Mucosa of descending colon (tissue), 3 donors: ENCODE data around the gene RFX1. TPM values are rescaled to one million over a fixed set of nuclear protein-coding genes. Genes with fewer than 3 reads are reported as not detected.

Experiments used
- ATAC-seq: fragments of 200-7000 bp; cut with Tn5 transposase; one replicate; pipeline ENCODE4 v1.9.1; 2020; ENCODE audit warnings: mild to moderate bottlenecking, moderate library complexity
- DNase-seq, 3 donors: peaks; one replicate each; pipeline ENCODE4 v3.0.0-alpha.2; 2020
- H3K36me3 ChIP-seq: fragments of 200-600 bp; one replicate; pipeline ENCODE4 v1.8.0; 2021; ENCODE audit warnings: low read depth, mild to moderate bottlenecking
- H3K4me1 ChIP-seq: fragments of 200-600 bp; one replicate; pipeline ENCODE4 v1.8.0; 2021; ENCODE audit warnings: low read depth, mild to moderate bottlenecking
- H3K4me3 ChIP-seq: fragments of 200-600 bp; one replicate; pipeline ENCODE4 v1.8.0; 2021; ENCODE audit warnings: mild to moderate bottlenecking
- H3K9me3 ChIP-seq: fragments of 200-600 bp; one replicate; pipeline ENCODE4 v1.8.0; 2021; ENCODE audit warnings: mild to moderate bottlenecking
- intact Hi-C, 2 donors: fragments of 100-400 bp; cut with DNase I in 1 of 2; cut with micrococcal nuclease in 1 of 2; formaldehyde crosslinking; loops; one replicate each; pipeline versions ENCODE4 v1.11.0 to v1.11.1; 2022; cut with DNase I, micrococcal nuclease
- total RNA-seq, 3 donors: library from RNA; stranded (reverse); fragmentation: NEBNext Ultra II Directional in 2 of 3; extraction: Animal tissue kit (Norgen Biotek cat#: 25700) in 2 of 3; gene quantifications; one replicate each; pipeline versions ENCODE4 v1.2.1 to v1.2.4, GENCODE V29; 2021 to 2023
- TF ChIP-seq, protein P1 (sequence below): fragments of 200-600 bp; IDR thresholded peaks from one replicate; pipeline ENCODE4 v1.8.0; 2022; ENCODE audit warnings: antibody characterized with exemption, mild to moderate bottlenecking
- donor health status: DM: no; HTN: no; CAD: no; lungs with moderate emphysema.
- donor health status: DM: no; HTN: no; CAD: no.
- donor health status: DM: no; HTN: yes; CAD: no.

RFX1 gene
- total RNA-seq, 3 donors from 2014 or later = 15.8 to 17.9 (median 17.1) TPM

DNA sequence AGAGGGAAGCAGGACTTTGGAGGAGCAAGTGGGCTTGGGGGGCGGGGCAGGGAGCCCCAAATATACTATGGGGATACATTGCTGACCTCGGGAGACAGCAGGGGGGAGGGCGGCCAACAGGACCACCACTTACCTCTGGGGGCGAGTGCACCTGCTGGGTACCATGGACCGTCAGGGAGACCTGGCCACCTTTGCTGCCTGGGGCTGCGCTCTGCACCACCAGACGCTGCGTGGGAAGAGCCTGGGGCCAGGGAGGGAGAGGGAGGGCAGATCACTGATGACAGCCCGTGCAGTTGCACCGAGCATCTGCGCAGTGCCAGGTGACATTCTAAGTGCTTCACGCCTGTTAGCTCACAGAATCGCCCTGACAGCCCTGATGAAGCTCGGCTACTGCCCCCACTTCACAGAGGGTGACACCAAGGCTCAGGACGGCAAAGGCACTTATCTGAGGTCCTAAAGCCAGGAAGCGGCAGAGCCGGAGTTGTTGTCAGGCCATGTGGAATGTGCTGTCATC lies 24.1 kb downstream of the RFX1 start:
- peak in 1 of 3 donors; percentile 48 for DNase-seq
- no peak for ATAC-seq
- H3K4me1 ChIP-seq = peaks cover 10% of the 10 kb centered on the region
- no peaks in the 10 kb centered on the region for H3K36me3 ChIP-seq
- TF ChIP-seq, protein P1, sequence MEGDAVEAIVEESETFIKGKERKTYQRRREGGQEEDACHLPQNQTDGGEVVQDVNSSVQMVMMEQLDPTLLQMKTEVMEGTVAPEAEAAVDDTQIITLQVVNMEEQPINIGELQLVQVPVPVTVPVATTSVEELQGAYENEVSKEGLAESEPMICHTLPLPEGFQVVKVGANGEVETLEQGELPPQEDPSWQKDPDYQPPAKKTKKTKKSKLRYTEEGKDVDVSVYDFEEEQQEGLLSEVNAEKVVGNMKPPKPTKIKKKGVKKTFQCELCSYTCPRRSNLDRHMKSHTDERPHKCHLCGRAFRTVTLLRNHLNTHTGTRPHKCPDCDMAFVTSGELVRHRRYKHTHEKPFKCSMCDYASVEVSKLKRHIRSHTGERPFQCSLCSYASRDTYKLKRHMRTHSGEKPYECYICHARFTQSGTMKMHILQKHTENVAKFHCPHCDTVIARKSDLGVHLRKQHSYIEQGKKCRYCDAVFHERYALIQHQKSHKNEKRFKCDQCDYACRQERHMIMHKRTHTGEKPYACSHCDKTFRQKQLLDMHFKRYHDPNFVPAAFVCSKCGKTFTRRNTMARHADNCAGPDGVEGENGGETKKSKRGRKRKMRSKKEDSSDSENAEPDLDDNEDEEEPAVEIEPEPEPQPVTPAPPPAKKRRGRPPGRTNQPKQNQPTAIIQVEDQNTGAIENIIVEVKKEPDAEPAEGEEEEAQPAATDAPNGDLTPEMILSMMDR = no peak
- H3K4me3 ChIP-seq = no peak overlapping the region
- intact Hi-C loops = no loop called here
- H3K9me3 ChIP-seq = no peaks in the 10 kb centered on the region

DNA sequence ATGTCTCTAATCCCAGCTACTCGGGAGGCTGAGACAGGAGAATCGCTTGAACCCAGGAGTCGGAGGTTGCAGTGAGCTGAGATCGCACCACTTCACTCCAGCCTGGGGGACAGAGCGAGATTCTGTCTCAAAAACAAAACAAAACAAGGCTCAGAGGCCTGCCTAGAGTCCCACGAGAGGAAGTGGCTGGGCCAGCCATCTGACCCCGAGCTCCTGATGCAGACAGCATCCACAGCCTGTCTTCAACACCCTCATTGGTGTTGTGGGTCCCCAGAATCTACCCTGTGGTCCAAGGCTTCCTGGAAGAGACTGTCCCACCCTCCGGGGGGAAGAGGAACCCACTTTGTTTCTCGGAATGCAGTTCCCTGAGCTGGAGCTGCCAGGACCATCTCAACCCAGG lies 24.7 kb downstream of the RFX1 start:
- DNase-seq (no peak), ATAC-seq (no peak)
- Histone ChIP-seq H3K4me3 (no peak overlapping the region), H3K36me3 (no peaks in the 10 kb centered on the region), H3K4me1 (peaks cover 10% of the 10 kb centered on the region), H3K9me3 (no peaks in the 10 kb centered on the region)
- intact Hi-C loops = no loop called here
- TF ChIP-seq, protein P1 = no peak

DNA sequence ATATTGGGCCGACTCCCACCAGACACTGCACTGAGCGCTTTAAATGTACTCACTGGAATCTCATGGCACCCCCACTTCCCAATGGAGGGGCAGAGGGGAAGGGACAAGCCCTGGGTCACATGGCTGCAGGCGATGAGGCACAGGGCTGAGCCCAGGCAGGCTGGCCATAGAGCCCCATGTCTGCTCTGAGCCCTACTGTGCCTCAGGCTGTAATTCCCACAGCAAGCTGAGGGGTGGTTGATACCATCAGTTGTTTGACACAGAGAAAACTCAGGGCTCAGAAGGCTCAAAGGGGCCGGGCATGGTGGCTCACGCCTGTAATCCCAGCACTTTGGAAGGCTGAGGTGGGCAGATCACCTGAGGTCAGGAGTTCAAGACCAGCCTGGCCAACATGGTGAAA lies 25.1 kb downstream of the RFX1 start:
- ATAC-seq = no peak
- intact Hi-C loops = no loop called here
- no peak for DNase-seq
- H3K4me3 ChIP-seq = no peak overlapping the region
- TF ChIP-seq, protein P1 = no peak
- H3K4me1 ChIP-seq = peaks cover 8% of the 10 kb centered on the region
- no peaks in the 10 kb centered on the region for H3K9me3 ChIP-seq
- H3K36me3 ChIP-seq = no peaks in the 10 kb centered on the region

DNA sequence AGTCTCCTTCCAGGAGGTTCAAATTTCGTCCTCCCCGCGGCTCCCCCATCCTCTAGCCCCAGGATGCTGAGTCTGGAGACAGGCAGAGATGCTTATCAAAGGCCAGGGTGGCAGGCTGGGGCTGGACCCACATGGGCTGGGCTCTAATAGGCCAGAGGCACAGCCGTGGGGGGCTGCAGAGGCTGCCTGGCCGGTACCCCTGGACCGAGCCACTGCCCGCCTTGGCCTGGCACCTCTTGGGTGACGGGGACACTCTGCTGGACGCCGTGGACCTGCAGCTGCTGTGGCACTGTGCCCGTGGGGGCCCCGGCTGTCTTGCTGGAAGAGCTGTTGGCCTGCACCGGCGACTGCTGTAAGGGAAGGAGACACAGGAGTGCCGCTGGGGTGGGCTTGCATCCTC lies 25.8 kb downstream of the RFX1 start:
- DNase-seq (peak in 1 of 3 donors; percentile 52), ATAC-seq (no peak)
- Histone ChIP-seq H3K4me1 (peaks cover 7% of the 10 kb centered on the region), H3K36me3 (no peaks in the 10 kb centered on the region), H3K9me3 (no peaks in the 10 kb centered on the region), H3K4me3 (no peak overlapping the region)
- intact Hi-C loops = no loop called here
- TF ChIP-seq, protein P1 = no peak

DNA sequence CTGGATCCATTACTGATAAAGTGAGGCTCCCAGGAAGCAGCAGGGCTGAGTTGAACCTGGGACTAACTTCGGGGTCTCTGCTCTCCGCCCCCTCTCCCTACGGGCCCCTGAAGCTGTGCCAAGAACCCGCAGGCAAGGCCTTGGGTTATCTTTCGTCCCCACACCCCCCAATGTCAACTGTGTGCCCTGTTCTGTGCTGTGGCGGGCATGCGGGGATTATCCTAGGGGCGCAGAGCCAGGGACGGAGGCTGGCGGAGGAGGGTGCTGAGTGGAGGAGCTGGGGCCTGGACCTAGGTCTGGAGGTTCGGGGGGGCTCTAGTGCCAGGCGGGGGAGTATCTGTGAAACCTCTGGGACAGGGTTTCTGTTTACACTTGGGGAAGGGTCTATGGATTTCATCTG lies 26.4 kb downstream of the RFX1 start:
- no peak overlapping the region for H3K4me3 ChIP-seq
- TF ChIP-seq, protein P1 = no peak
- no peaks in the 10 kb centered on the region for H3K9me3 ChIP-seq
- H3K36me3 ChIP-seq = no peaks in the 10 kb centered on the region
- peaks cover 7% of the 10 kb centered on the region for H3K4me1 ChIP-seq
- DNase-seq = no peak
- intact Hi-C loops = no loop called here
- ATAC-seq = no peak

DNA sequence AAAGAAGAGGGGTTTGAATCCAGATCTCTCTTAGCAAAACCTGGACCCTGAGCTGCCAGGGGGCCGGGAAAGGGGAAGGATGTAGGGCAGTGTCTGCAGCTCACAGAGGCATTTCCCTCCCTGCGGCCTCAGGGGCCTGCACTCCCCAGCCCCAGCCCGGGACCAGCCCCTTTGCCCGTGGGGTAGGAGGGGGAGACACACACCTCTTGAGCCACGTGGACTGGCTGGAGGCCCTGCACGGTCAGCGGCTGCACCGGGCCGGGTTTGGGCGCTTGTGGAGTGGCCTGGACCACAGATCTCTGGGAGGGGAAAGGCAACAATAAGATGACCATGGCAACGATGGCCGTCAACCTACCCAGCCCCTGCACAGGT lies 26.9 kb downstream of the RFX1 start:
- TF ChIP-seq, protein P1 = no peak
- ATAC-seq = peak; percentile 4
- H3K36me3 ChIP-seq = no peaks in the 10 kb centered on the region

More for the DNA sequence above, 26.9 kb downstream of the RFX1 start:
- intact Hi-C loops = no loop called here
- DNase-seq = no peak
- Histone ChIP-seq H3K4me1 (peaks cover 7% of the 10 kb centered on the region), H3K9me3 (no peaks in the 10 kb centered on the region), H3K4me3 (no peak overlapping the region)
